Astrocyte of the hippocampus (primary cell): ENCODE measurements around the gene SP140.
A peak's percentile ranks its signal among the peaks of the same experiment; 100 is the strongest.
"Not testable (repeated sequence)": the region's sequence is repeated elsewhere in the genome, so short reads cannot be mapped to it uniquely, and the experiment has no call there.

Source experiments
- DNase-seq: peaks from one replicate; pipeline ENCODE4 v3.0.0; 2011; ENCODE audit warnings: low read depth, low spot score

Gene SP140

GRCh38 chr2:230289311-230289710 lies 63.8 kb downstream of the SP140 start:
- DNase-seq: peak; percentile 40

- DNase-seq: no peak
These were observed 69.7 kb downstream of the SP140 start for GRCh38 chr2:230295192-230295591.

GRCh38 chr2:230296917-230297316 lies 71.4 kb downstream of the SP140 start:
- DNase-seq: no peak

- DNase-seq: no peak
These were observed 74.1 kb downstream of the SP140 start for GRCh38 chr2:230299618-230300017.

- DNase-seq: no peak
These were observed 80.1 kb downstream of the SP140 start for GRCh38 chr2:230305416-230306275.

GRCh38 chr2:230306474-230306873 lies 80.9 kb downstream of the SP140 start:
- DNase-seq: no peak

GRCh38 chr2:230307485-230307884 lies 81.9 kb downstream of the SP140 start:
- DNase-seq: no peak

- no peak for DNase-seq
These were observed 83.0 kb downstream of the SP140 start for GRCh38 chr2:230308402-230309000.

GRCh38 chr2:230310792-230311191 lies 85.3 kb downstream of the SP140 start:
- DNase-seq: not testable (repeated sequence)

GRCh38 chr2:230311634-230312033 lies 86.1 kb downstream of the SP140 start:
- not testable (repeated sequence) for DNase-seq

- peak; percentile 23 for DNase-seq
These were observed 87.1 kb downstream of the SP140 start for GRCh38 chr2:230312638-230313037.

- no peak for DNase-seq
These were observed 91.8 kb downstream of the SP140 start for GRCh38 chr2:230317366-230317765.

GRCh38 chr2:230318190-230319121 lies 92.9 kb downstream of the SP140 start:
- DNase-seq: no peak

- DNase-seq: no peak
These were observed 93.8 kb downstream of the SP140 start for GRCh38 chr2:230319211-230319862.

GRCh38 chr2:230321031-230321430 lies 95.5 kb downstream of the SP140 start:
- DNase-seq: no peak

- DNase-seq: no peak
These were observed 97.2 kb downstream of the SP140 start for GRCh38 chr2:230322561-230323384.

- no peak for DNase-seq
These were observed 98.0 kb downstream of the SP140 start for GRCh38 chr2:230323385-230324106.

- no peak for DNase-seq
These were observed 99.0 kb downstream of the SP140 start for GRCh38 chr2:230324503-230324902.

GRCh38 chr2:230325316-230326243 lies 100.0 kb downstream of the SP140 start:
- no peak for DNase-seq
